HEK293 (cell line): ENCODE results near the gene ORAI2.

Source experiments
- CTCF ChIA-PET: fragments of 350-600 bp; formaldehyde crosslinking; extraction: SDS; loops from one replicate; lab custom pipeline; 2021; ENCODE audit warnings: antibody characterized with exemption; lab: Yijun Ruan, JAX
- POLR2A ChIA-PET: fragments of 300-600 bp; formaldehyde crosslinking; extraction: SDS; loops from one replicate; lab custom pipeline; 2020; ENCODE audit warnings: antibody characterized with exemption, inconsistent platforms; lab: Yijun Ruan, JAX
- H3K27ac ChIP-seq: fragments of 200-500 bp; sonication (Bioruptor generic); 2 replicates; pipeline ENCODE4 v1.5.1; 2014; ENCODE audit warnings: low read depth, low read length, control low read depth, inconsistent platforms; ENCODE audit errors: extremely low read depth
- H3K36me3 ChIP-seq, 2 experiments: fragments of 200-500 bp in 1 of 2; sonication (Bioruptor generic) in 1 of 2; 1 replicate in 1 of 2; 2 replicates in 1 of 2; pipeline ENCODE4 v1.5.1; 2014 to 2017; ENCODE audit warnings: inconsistent platforms in 2 of 2, low read length in 2 of 2; ENCODE audit not compliant: control insufficient read depth in 2 of 2, insufficient read depth in 1 of 2
- H3K4me1 ChIP-seq: fragments of 200-500 bp; sonication (Bioruptor generic); 2 replicates; pipeline ENCODE4 v1.5.1; 2014; ENCODE audit warnings: mild to moderate bottlenecking, low read length, inconsistent platforms; ENCODE audit not compliant: control insufficient read depth, insufficient read depth
- H3K4me3 ChIP-seq: 2 replicates; pipeline ENCODE4 v1.5.1; 2011; ENCODE audit warnings: low read depth, mild to moderate bottlenecking, control low read depth, low read length, moderate library complexity
- H3K9me3 ChIP-seq: fragments of 200-500 bp; sonication (Bioruptor generic); 2 replicates; pipeline ENCODE4 v1.5.1; 2014; ENCODE audit warnings: low read depth, low read length, inconsistent platforms; ENCODE audit not compliant: control insufficient read depth, insufficient read depth
- KLF1 ChIP-seq: fragments of 450-650 bp; formaldehyde crosslinking; IDR thresholded peaks from 2 replicates; pipeline ENCODE4 v1.5.1; 2016; ENCODE audit warnings: missing biosample characterization, missing genetic modification characterization
- KLF8 ChIP-seq: fragments of 450-650 bp; formaldehyde crosslinking; IDR thresholded peaks from 2 replicates; pipeline ENCODE4 v1.5.1; 2016; ENCODE audit warnings: missing biosample characterization, missing genetic modification characterization
- OVOL3 ChIP-seq: fragments of 450-650 bp; formaldehyde crosslinking; IDR thresholded peaks from 2 replicates; pipeline ENCODE4 v1.5.1; 2016; ENCODE audit warnings: missing biosample characterization, missing genetic modification characterization
- SP2 ChIP-seq: fragments of 450-650 bp; formaldehyde crosslinking; IDR thresholded peaks from 2 replicates; pipeline ENCODE4 v1.5.1; 2016; ENCODE audit warnings: missing biosample characterization, missing genetic modification characterization
- SP3 ChIP-seq: fragments of 450-650 bp; formaldehyde crosslinking; IDR thresholded peaks from 2 replicates; pipeline ENCODE4 v1.5.1; 2016; ENCODE audit warnings: missing biosample characterization, missing genetic modification characterization
- ZNF112 ChIP-seq: fragments of 450-650 bp; formaldehyde crosslinking; IDR thresholded peaks from 2 replicates; pipeline ENCODE4 v1.5.0; 2017; ENCODE audit warnings: missing biosample characterization, missing genetic modification characterization
- ZNF221 ChIP-seq: fragments of 450-650 bp; formaldehyde crosslinking; IDR thresholded peaks from 2 replicates; pipeline ENCODE4 v1.5.1; 2017; ENCODE audit warnings: missing biosample characterization, missing genetic modification characterization, borderline replicate concordance
- ZNF23 ChIP-seq: fragments of 450-650 bp; formaldehyde crosslinking; IDR thresholded peaks from 2 replicates; pipeline ENCODE4 v1.5.1; 2016; ENCODE audit warnings: missing biosample characterization, missing genetic modification characterization, borderline replicate concordance
- ZNF311 ChIP-seq: fragments of 450-650 bp; formaldehyde crosslinking; IDR thresholded peaks from 2 replicates; pipeline ENCODE4 v1.5.1; 2017; ENCODE audit warnings: missing biosample characterization, missing genetic modification characterization, borderline replicate concordance
- ZNF404 ChIP-seq: fragments of 450-650 bp; formaldehyde crosslinking; IDR thresholded peaks from 2 replicates; pipeline ENCODE4 v1.5.1; 2017; ENCODE audit warnings: missing biosample characterization, missing genetic modification characterization
- ZNF510 ChIP-seq: fragments of 450-650 bp; formaldehyde crosslinking; IDR thresholded peaks from 2 replicates; pipeline ENCODE4 v1.5.1; 2018; ENCODE audit warnings: mild to moderate bottlenecking, missing genetic modification characterization, missing biosample characterization; ENCODE audit not compliant: insufficient replicate concordance
- ZNF585B ChIP-seq: fragments of 450-650 bp; formaldehyde crosslinking; IDR thresholded peaks from 2 replicates; pipeline ENCODE4 v1.5.1; 2016; ENCODE audit warnings: missing biosample characterization, missing genetic modification characterization
- ZNF623 ChIP-seq: fragments of 450-650 bp; formaldehyde crosslinking; IDR thresholded peaks from 2 replicates; pipeline ENCODE4 v1.5.1; 2016; ENCODE audit warnings: missing biosample characterization, missing genetic modification characterization
- ZNF624 ChIP-seq: fragments of 450-650 bp; formaldehyde crosslinking; IDR thresholded peaks from 2 replicates; pipeline ENCODE4 v1.5.1; 2017; ENCODE audit warnings: missing biosample characterization, missing genetic modification characterization
- ZNF701 ChIP-seq: fragments of 450-650 bp; formaldehyde crosslinking; IDR thresholded peaks from 2 replicates; pipeline ENCODE4 v1.5.1; 2016; ENCODE audit warnings: missing biosample characterization, missing genetic modification characterization
- ZNF747 ChIP-seq: fragments of 450-650 bp; formaldehyde crosslinking; IDR thresholded peaks from 2 replicates; pipeline ENCODE4 v1.5.1; 2016; ENCODE audit warnings: missing biosample characterization, missing genetic modification characterization
- TF ChIP-seq, protein P1 (sequence below): fragments of 450-650 bp; formaldehyde crosslinking; IDR thresholded peaks from 2 replicates; pipeline ENCODE4 v1.5.1; 2016; ENCODE audit warnings: missing biosample characterization, missing genetic modification characterization
- TF ChIP-seq, protein P2 (sequence below): fragments of 450-650 bp; formaldehyde crosslinking; IDR thresholded peaks from 2 replicates; pipeline ENCODE4 v1.5.1; 2016; ENCODE audit warnings: missing biosample characterization, missing genetic modification characterization
- TF ChIP-seq, protein P3 (sequence below): fragments of 450-650 bp; formaldehyde crosslinking; optimal IDR thresholded peaks from 2 replicates; pipeline ENCODE3; 2016; ENCODE audit warnings: missing biosample characterization, mild to moderate bottlenecking, missing genetic modification characterization
- TF ChIP-seq, protein P4 (sequence below): fragments of 450-650 bp; formaldehyde crosslinking; IDR thresholded peaks from 2 replicates; pipeline ENCODE4 v1.5.1; 2016; ENCODE audit warnings: missing biosample characterization, missing genetic modification characterization
- TF ChIP-seq, protein P5 (sequence below): fragments of 450-650 bp; formaldehyde crosslinking; conservative IDR thresholded peaks from 2 replicates; pipeline ENCODE4 v1.5.1; 2016; ENCODE audit warnings: low read depth, missing biosample characterization, missing genetic modification characterization

Gene ORAI2

DNA sequence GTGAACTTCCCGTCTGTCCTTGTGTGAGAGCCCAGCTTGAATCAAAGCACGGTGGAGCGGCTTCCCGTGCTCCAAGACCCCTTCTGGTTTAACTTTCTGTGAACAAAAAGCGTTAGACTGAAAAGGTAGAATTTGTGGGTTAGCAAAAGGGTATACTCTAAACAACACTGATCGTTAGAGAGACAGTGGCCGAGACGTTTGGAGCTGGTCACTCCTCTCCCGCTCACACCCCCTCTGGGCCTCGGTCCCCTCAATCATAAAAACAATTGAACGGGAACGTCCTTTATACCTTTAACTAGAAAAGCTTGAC, 36.7 kb upstream of the ORAI2 start:
- CTCF ChIA-PET: interaction anchor here (0.7 to 1.6 kb wide), 3 partner anchors 9 to 70 kb away, joined by 3 to 5 read pairs (median 4); no protein-coding TSS in a partner anchor
- Histone ChIP-seq H3K36me3 (peaks cover 25 to 45% of the 10 kb centered on the region in 2 experiments), H3K27ac (peak overlapping the region; percentile 59), H3K4me3 (peak overlapping the region; percentile 91), H3K9me3 (no peaks in the 10 kb centered on the region), H3K4me1 (no peaks in the 10 kb centered on the region)
- POLR2A ChIA-PET: interaction anchor here (1.2 kb wide), 1 partner anchor 20 kb away, joined by 3 read pairs; no protein-coding TSS in a partner anchor
- TF ChIP-seq ZNF112 (tag by site-specific recombination) (no peak), SP3 (tag by site-specific recombination) (no peak), KLF8 (tag by site-specific recombination) (no peak), ZNF23 (no peak), ZNF701 (tag by site-specific recombination) (no peak), ZNF585B (tag by site-specific recombination) (no peak), ZNF624 (no peak), ZNF623 (no peak), ZNF510 (tag by site-specific recombination) (no peak), ZNF221 (tag by site-specific recombination) (no peak), SP2 (tag by site-specific recombination) (no peak), ZNF404 (tag by site-specific recombination) (no peak)
- TF ChIP-seq, protein P1, sequence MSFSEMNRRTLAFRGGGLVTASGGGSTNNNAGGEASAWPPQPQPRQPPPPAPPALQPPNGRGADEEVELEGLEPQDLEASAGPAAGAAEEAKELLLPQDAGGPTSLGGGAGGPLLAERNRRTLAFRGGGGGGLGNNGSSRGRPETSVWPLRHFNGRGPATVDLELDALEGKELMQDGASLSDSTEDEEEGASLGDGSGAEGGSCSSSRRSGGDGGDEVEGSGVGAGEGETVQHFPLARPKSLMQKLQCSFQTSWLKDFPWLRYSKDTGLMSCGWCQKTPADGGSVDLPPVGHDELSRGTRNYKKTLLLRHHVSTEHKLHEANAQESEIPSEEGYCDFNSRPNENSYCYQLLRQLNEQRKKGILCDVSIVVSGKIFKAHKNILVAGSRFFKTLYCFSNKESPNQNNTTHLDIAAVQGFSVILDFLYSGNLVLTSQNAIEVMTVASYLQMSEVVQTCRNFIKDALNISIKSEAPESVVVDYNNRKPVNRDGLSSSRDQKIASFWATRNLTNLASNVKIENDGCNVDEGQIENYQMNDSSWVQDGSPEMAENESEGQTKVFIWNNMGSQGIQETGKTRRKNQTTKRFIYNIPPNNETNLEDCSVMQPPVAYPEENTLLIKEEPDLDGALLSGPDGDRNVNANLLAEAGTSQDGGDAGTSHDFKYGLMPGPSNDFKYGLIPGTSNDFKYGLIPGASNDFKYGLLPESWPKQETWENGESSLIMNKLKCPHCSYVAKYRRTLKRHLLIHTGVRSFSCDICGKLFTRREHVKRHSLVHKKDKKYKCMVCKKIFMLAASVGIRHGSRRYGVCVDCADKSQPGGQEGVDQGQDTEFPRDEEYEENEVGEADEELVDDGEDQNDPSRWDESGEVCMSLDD (tag by site-specific recombination): no peak
- TF ChIP-seq, protein P2, sequence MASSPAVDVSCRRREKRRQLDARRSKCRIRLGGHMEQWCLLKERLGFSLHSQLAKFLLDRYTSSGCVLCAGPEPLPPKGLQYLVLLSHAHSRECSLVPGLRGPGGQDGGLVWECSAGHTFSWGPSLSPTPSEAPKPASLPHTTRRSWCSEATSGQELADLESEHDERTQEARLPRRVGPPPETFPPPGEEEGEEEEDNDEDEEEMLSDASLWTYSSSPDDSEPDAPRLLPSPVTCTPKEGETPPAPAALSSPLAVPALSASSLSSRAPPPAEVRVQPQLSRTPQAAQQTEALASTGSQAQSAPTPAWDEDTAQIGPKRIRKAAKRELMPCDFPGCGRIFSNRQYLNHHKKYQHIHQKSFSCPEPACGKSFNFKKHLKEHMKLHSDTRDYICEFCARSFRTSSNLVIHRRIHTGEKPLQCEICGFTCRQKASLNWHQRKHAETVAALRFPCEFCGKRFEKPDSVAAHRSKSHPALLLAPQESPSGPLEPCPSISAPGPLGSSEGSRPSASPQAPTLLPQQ (tag by site-specific recombination): no peak
- TF ChIP-seq, protein P3, sequence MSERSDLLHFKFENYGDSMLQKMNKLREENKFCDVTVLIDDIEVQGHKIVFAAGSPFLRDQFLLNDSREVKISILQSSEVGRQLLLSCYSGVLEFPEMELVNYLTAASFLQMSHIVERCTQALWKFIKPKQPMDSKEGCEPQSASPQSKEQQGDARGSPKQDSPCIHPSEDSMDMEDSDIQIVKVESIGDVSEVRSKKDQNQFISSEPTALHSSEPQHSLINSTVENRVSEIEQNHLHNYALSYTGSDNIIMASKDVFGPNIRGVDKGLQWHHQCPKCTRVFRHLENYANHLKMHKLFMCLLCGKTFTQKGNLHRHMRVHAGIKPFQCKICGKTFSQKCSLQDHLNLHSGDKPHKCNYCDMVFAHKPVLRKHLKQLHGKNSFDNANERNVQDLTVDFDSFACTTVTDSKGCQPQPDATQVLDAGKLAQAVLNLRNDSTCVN: no peak
- TF ChIP-seq, protein P4, sequence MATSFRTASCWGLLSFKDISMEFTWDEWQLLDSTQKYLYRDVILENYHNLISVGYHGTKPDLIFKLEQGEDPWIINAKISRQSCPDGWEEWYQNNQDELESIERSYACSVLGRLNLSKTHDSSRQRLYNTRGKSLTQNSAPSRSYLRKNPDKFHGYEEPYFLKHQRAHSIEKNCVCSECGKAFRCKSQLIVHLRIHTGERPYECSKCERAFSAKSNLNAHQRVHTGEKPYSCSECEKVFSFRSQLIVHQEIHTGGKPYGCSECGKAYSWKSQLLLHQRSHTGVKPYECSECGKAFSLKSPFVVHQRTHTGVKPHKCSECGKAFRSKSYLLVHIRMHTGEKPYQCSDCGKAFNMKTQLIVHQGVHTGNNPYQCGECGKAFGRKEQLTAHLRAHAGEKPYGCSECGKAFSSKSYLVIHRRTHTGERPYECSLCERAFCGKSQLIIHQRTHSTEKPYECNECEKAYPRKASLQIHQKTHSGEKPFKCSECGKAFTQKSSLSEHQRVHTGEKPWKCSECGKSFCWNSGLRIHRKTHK (tag by site-specific recombination): no peak

DNA sequence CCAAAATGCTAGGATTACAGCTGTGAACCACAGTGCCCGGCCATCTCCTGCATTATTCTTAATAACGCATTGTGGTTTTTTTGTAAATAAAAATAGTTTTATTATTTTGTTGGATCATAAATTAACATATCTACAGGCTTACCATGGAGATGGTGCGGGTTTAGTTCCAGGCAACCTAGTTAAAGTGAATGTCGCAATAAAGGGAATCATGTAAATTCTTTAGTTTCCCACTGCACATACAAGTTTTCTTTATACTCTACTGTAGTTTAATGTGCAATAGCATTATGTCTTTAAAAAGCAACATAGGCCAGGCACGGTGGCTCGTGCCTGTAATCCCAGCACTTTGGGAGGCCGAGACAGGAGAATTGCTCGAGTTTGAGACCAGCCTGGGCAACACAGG, 34.8 kb upstream of the ORAI2 start:
- no peak overlapping the region for H3K27ac ChIP-seq
- POLR2A ChIA-PET: interaction anchor here (0.6 kb wide), 1 partner anchor 68 kb away, joined by 13 read pairs; no protein-coding TSS in a partner anchor
- H3K9me3 ChIP-seq: no peaks in the 10 kb centered on the region
- no peaks in the 10 kb centered on the region for H3K4me1 ChIP-seq
- H3K4me3 ChIP-seq: no peak overlapping the region
- peaks cover 38 to 48% of the 10 kb centered on the region in 2 experiments for H3K36me3 ChIP-seq
- CTCF ChIA-PET: interaction anchor here (0.9 to 1.6 kb wide), 2 partner anchors 9 to 10 kb away, joined by 3 to 5 read pairs; no protein-coding TSS in a partner anchor
- TF ChIP-seq, protein P5, sequence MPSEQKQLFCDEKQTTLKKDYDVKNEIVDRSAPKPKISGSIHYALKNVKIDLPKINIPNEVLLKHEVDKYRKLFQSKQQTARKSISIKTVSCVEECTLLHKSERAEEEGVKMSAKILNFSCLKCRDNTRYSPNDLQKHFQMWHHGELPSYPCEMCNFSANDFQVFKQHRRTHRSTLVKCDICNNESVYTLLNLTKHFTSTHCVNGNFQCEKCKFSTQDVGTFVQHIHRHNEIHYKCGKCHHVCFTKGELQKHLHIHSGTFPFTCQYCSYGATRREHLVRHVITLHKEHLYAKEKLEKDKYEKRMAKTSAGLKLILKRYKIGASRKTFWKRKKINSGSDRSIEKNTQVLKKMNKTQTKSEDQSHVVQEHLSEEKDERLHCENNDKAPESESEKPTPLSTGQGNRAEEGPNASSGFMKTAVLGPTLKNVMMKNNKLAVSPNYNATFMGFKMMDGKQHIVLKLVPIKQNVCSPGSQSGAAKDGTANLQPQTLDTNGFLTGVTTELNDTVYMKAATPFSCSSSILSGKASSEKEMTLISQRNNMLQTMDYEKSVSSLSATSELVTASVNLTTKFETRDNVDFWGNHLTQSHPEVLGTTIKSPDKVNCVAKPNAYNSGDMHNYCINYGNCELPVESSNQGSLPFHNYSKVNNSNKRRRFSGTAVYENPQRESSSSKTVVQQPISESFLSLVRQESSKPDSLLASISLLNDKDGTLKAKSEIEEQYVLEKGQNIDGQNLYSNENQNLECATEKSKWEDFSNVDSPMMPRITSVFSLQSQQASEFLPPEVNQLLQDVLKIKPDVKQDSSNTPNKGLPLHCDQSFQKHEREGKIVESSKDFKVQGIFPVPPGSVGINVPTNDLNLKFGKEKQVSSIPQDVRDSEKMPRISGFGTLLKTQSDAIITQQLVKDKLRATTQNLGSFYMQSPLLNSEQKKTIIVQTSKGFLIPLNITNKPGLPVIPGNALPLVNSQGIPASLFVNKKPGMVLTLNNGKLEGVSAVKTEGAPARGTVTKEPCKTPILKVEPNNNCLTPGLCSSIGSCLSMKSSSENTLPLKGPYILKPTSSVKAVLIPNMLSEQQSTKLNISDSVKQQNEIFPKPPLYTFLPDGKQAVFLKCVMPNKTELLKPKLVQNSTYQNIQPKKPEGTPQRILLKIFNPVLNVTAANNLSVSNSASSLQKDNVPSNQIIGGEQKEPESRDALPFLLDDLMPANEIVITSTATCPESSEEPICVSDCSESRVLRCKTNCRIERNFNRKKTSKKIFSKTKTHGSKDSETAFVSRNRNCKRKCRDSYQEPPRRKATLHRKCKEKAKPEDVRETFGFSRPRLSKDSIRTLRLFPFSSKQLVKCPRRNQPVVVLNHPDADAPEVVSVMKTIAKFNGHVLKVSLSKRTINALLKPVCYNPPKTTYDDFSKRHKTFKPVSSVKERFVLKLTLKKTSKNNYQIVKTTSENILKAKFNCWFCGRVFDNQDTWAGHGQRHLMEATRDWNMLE (tag by site-specific recombination): no peak
- TF ChIP-seq ZNF311 (tag by site-specific recombination) (no peak), KLF1 (tag by site-specific recombination) (no peak), ZNF747 (tag by site-specific recombination) (no peak), OVOL3 (tag by site-specific recombination) (no peak)
- TF ChIP-seq, protein P1 (tag by site-specific recombination): no peak
